HUDEP-2 (cell line): ENCODE data around the gene IL1RN.

Experiments used
- DNase-seq, 76 experiments: peaks; one replicate each; lab custom pipeline; 2025; ENCODE audit not compliant: unreplicated experiment in 76 of 76; lab: John Stamatoyannopoulos, UW

Gene IL1RN

DNA sequence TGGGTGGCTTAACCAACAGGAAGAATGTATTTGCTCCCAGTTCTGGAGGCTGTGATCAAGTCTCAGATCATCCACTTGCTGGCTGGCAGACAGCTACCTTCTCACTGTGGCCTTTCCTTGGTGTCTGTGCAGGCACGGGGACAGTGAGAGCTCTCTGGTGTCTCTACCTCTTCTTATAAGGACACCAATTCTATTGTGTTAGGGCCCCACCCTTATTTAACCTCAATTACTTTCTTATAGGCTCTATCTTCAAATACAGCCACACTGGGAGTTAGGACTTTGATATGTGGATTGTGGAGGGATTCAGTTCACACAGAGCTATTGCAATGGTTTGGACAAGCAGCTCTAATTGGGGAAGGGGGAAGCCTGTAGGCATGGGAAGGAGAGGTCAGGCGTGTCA is 25.3 kb upstream of the IL1RN start:
- DNase-seq: no peak

DNA sequence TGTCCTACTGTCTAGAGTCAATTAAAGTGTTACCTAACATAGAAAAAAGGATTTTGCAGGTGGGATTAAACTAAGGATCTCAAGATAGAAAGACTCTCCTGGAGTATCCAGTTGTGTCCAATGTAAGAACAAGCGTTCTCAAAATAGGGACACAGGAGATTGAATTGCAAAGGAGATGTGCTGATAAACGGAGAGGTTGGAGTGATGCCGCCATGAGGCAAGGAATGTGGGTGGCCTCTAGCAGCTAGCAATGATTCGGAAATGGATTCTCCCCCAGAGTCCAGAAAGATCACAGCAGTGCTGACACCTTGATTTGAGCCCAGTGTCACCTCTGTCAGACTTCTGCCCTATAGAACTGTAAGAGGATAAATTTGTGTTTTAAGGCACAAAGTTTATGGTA is 24.1 kb upstream of the IL1RN start:
- DNase-seq: no peak

DNA sequence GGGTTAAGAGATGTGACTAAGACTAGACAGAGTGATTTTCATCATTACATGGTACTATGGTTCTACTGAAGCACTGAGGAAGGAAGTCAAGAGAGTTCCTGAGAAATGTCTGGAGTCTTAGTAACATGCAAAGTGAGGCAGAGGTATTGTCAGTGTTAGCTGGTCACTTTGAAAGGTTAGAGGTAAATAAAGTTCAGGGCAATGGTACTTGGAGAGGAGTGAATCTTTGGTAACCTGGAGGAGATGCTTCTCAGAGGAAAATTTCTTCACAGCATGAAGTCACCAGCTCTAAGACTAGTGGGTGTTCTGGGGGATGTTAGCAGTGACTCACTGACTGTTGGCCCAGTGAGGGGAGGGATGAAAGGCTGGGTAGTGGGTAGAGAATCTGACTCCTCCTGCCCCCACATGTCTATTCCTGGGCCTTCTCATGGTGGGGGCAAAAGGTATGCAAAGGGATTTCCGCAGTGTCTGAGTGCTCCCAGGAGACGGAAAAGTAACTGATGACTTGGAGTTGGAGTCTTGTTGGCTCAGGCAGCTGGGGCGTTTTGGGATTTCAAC is 23.3 kb upstream of the IL1RN start:
- no peak for DNase-seq

DNA sequence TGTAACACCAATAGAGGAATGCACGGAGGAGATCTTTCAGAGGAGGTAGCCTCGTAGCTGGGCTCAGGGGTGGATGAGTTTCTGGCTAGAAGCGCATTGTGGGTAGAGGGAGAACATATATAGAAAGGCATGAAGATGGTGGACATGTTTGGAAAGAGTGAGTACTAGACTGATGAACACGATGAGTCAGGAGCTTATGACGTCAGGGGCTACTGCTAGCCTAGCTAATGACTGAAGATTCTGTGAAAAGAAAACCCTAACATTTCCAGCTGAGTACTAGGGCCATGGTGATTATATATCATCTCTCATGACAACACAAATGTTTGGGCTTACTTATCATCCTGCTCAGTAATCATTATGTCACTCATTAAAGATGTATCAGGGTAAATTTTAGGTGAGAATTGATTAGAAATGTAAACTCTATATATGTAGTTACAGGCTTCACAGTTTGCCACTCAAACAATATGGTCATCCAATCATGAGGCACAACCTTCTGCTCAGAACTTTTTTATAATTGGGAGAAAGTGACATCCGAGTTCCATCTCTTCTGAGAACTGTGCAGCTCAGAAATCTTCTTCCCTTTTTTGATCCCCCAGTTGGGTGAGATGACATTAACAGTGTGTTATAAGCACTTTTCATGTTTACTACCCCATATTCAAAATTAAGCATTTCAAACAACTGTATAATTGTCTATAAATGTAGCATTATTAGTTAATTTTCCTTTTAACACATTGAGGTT is 22.2 kb upstream of the IL1RN start:
- DNase-seq: no peak

DNA sequence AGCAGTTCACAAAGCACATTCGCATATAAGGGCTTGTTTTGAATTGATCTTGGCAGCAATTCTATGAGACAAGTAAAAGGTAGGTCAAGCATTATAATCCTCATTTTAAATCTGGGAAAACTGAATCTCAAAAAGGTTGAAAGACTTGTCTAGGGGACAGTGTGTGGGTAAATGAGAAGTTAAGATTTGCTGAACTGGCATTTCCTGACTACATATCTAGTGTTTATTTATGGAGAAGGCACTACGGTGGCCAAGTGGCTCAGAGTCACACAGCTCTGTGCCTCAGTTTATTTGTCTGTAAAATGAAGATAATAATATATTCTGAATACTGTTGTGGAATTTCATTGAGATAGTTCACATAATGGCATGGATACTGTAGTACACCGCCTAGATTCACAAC is 16.3 kb upstream of the IL1RN start:
- no peak for DNase-seq

DNA sequence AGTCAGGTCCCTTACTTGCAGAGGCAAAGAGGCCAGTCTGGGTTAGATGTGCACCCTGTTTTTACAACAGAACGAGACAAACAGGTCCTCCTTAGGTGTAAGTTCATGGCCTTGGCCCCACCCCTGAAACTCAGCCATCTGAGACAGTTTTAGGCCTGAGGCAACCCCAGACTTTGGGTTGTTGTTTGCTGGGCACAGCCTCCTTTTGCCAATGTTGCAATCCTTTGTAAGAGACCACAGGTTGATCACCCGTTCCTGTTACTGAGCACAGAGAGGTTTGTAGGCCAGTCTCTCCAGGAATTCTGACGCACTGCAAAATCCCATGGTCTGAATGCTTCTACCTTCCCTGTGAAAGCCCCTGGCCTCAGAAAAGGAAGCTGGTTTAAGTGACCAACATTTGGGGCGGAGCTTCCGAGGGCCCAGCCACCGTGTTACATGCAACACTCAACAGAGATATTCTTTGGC is 15.5 kb upstream of the IL1RN start:
- DNase-seq: no peak

DNA sequence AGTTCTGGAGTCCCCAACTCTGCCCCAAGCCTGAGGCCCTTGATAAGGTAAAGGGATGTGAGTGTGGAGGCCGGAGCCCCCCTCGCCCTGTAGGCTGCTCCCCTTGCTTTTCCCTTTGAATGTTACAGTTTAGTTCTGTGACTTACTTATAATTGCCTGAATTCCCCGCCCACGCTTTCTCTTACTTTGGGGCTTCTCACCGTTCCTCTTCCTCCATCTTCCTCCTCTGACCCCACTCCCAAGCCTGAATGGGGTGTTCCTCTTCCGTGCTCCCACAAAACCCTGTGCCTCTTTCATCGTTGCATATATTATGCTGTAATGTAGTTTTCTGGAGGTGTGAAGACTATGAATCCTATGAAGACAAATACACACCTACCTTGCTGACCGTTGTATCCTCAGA is 15.0 kb upstream of the IL1RN start:
- DNase-seq: no peak

DNA sequence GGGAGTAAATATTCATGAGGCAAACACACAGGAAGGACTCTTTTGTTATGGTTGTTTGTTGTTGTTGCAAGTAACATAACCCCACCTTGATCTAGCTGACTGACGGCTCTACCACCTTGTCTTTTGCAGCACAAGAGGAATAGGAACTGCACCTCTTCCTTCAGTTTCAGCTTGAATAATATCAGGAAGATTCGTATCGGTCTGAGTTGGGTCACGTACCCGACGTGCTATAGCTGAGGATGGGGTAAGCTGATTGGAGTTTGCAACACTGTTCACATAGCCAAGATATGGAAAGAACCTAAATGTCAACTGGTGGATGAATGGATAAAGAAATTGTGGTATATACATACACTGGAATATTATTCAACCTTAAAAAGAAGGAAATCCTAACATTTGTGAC is 14.5 kb upstream of the IL1RN start:
- no peak for DNase-seq

DNA sequence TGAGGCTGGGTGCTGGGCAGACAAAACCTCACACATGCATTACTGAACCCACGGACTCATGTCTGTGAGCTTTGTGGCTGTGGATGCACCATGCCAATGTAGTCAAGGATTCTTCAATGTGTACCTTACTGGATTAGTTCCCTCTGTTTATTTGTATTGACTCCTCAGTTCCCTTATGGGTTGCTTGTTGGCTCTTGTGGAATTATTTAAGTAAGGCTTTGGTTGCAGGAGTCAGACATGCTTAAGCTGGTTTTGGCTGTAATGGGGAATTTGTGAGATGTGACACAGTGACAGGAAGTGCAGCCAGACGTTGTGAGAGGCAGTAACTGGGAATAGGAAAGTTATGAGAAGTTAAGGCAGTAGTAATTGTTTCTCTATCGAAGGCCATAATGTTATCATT is 13.6 kb upstream of the IL1RN start:
- no peak for DNase-seq

DNA sequence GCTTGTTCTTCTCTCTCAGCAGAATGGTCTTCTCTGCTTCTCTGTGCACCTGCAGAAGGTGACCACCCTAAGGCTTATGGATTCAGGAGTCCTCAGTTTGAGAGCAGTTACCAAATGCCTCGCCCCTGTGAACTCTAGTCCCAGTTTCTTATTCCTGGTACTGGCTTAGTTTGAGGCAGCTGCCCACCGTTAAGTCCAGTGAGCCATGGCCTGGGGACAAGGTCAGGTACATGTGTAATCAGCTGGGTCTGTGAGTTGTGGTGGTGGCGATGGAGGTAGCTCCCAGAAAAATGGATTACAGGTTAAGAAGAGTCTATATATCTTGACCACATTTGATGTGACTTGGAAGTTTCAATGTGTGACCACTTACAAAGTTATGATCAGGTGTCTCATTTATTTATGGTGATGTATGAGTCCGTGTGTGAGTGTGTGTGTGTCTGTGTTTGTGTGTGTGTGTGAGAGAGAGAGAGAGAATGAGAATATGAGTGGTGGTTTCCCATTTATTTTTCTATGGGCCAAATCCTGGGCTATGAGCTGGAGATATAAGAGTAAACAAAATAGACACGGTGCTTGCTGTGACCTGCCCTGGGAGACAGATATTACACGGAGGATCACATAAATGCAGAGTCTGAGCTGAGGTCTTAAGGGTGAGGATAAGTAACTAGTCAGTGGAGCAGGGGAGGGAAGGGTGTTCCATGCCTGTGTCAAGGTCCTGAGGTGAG is 13.0 kb upstream of the IL1RN start:
- no peak for DNase-seq

DNA sequence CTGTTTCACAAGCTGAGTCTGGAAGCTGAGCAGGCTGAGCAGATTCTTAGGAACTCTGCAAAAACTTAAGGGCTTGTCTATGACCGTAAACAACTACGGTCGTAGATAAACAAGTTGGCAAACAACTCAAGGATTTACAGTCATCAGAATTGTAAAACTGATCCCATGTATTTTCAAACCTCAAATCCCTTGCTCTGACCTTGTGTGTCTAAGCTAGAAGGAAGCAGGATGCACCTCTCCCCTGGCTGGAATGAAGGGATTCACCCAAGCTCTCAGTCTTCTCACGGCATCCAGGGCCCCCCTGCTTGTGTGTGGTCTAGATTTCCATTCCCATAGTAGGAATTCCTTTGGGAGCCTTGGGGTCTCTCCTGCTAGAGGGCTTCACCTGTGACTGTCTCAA is 12.4 kb upstream of the IL1RN start:
- no peak for DNase-seq

DNA sequence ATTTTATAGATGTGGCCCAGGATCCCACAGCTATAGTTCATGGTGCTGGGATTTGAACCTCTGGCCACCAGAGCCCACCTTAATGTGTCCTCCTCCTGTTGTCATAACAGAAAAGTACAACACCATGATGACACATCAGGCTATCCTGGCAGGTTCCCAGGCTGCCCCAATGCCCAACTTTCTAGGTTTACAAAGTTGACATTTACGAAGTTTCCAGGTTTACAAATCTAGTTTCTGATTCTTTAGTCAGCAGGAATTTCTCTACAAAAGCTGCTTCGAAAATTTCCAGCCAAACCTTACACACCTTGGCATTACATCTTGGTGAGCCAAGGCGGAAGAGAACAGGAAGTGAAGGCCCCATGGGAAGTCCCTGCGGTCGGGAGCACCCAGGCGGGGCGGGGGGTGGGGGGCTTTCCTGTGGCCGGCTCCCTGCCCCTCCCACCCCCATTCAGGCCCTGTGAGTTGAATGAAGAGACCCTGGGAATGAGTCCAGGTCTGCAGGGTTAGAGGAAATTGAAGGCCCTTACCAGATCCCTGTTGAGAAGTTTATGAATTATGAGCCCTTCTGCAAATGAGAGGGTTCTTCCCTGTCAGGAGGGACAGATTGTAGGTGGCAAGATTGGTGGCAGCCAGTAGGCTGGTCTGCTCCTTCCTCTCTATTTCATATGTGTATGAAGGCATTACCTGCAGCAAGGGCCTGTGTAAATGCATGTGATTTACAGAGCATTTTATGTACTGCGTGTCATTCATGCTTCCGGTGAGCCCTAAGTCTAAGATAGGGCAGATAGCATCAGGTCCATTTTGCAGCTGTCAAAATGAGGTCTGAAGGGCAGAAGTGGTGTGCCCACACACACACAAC is 11.1 kb upstream of the IL1RN start:
- DNase-seq: peak in 1 of 76 experiments; percentile 28

DNA sequence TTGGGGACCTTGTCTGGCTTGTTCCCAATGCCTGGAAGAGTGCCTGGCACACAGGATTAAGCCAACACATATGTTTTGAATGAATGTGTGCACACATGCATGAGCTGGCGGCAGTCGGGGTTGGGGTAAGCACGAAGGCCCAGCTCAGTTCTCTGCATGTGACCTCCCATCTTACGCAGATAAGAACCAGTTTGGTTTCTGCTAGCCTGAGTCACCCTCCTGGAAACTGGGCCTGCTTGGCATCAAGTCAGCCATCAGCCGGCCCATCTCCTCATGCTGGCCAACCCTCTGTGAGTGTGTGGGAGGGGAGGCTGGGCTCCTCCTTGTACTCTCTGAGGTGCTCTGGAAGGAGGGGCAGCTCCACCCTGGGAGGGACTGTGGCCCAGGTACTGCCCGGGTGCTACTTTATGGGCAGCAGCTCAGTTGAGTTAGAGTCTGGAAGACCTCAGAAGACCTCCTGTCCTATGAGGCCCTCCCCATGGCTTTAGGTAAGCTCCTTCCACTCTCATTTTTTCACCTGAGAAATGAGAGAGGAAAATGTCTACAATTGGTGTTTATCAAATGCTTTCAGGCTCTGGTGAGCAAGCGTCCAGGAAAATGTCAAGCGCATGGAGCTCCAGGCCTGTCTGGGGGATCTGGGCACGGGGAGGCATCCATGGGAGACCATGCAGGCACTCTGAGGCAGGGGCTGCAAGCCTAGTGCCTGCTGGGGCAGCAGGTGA is 9.7 kb upstream of the IL1RN start:
- peak in 75 of 76 experiments; percentile 49 to 98 (median 93) for DNase-seq

DNA sequence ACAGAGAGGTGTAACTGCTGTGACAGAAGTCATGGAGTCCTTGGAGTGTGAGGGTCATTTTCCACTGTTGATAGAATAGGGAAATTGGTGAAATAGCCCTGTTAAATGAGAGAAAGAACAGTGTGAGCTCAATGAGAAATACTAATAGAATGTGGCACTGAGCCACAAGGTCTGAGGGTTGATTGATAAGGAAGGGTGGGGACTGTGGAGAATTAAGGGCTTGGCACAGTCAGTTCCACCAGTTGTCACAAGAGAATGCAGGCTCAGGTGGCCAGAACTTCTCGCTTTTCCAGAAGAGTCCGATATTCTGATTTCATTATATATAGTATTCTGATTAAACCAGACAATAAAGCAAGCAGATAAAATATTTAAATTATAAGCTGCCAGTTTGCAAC is 9.1 kb upstream of the IL1RN start:
- DNase-seq: peak in 65 of 76 experiments; percentile 6 to 83 (median 45)

DNA sequence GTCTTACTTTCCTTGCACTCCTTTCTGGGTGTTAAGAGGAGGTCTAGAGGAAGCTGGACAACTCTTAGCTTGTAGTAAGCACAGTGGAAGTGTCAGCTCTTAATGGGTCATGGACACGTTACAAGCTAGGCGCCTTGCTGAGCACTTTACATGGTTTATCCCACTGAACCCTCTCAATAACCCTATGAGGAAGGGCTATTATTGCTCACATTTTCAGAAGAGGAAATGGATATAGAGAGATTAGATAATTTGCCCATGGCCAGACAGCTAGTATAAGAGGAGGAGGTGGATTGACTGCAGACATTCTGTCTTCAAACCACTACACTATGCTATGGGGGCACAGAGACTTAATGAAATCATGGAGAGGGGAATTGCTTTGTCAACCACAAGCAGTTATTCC is 8.3 kb upstream of the IL1RN start:
- DNase-seq: peak in 1 of 76 experiments; percentile 6

DNA sequence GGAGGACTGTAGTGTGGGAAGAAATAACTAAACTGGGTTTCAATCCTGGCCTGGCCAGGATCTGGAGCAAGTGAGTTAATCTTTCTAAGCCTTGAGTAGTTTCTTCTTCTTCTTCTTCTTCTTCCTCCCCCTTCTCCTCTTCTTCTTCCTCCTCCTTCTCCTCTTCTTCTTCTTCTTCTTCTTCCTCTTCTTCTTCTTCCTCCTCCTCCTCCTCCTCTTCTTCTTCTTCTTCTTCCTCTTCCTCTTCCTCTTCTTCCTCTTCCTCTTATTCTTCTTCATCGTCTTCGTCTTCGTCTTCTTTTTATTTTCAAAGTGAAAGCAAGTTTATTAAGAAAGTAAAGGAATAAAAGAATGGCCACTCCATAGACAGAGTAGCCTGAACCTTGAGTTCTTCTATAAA is 6.5 kb upstream of the IL1RN start:
- no peak for DNase-seq

DNA sequence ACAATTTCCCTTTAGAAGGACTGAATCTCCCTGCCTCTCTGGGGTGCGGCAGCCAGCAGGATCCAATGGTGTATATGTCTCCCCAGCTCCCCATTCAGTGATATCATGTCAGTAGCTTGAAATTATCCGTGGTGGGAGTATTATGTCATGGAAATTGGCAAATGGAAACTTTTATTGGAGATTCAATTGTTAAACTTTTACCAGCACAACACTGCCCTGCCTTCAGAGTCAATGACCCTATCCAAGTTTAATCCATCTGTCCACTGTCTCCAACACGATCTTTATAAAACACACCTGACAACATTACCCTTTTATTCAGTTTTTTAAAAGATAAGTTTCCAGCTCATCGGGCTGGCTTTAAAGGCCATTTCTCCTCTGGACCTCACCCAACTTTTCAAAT is 5.0 kb upstream of the IL1RN start:
- DNase-seq: no peak

DNA sequence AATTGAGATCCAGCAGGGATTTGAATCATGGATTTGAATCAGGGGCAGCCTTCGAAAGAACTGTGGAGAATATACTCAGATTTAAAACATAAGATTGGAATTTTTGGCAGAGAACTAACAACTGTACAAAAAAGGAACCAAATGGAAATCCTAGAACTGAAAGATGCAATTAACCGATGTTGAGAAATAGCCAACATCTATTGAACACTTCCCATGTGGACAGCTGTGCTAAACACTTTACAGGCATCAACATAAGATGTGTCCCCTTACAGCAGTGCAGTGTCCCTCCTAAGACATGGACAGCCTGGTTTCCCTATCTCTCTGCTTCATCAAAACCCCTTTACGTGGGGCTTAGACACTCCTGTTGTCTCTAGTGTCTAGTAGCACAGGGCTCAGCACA is 3.7 kb upstream of the IL1RN start:
- DNase-seq: no peak

DNA sequence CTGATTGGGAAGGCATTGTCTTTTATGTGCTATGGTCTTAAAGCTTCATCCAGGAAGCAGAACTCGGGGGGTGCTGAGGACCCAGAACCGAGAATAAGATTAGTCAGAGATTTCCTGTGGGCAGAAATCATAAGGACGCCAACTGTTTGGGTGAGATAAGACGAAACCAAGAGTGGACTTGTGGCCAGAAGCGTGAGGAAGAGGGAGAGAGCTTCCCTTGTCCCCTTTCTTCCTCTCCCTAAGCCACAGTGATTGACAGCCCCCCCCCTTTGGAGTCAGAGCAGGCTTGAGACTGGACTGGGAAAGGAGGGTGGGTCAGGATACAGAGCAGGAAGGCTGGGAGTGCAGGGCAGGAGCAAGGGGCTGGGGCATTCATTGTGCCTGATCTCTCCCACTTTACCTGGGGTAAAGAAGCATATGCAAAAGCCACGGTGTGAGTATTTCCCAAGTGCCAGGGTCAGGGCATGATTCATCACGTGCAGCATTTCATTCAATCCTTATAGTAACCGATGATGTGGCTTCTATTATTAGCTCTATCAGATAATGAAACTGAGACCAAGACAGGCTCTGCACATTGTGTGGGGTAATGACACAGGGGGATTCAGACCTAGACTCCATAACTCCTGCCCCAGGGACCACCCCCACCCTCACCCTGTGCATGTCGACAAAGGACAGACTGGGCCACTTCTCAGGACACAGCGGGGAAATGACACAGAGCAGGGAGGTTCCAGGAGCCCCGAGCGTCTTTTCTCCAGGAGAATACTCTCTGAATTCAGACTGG is 3.0 kb upstream of the IL1RN start:
- DNase-seq: peak in 3 of 76 experiments; percentile 8 to 21 (median 13)
